Pancreas (tissue), 10 donors: Measurements from ENCODE around the gene SKOR2. TPM values are rescaled to one million over a fixed set of nuclear protein-coding genes. Genes with fewer than 3 reads are reported as not detected.

Experiments used
- ATAC-seq, 4 donors: fragments of 200-7000 bp; cut with Tn5 transposase; one replicate each; pipeline versions ENCODE4 v1.8.0 to v1.9.1; 2020; ENCODE audit warnings: mild to moderate bottlenecking in 4 of 4, moderate library complexity in 4 of 4
- DNase-seq, 6 donors: peaks; one replicate each; pipeline ENCODE4 v3.0.0-alpha.2; 2020
- FAIRE-seq: peaks from 2 replicates; lab custom pipeline; 2012; peaks lifted over from hg19 to GRCh38; lab: Jason Lieb, UNC
- H3K27ac ChIP-seq, 4 donors: fragments of 200-600 bp; sonication (generic); 1 replicate in 3 of 4; 2 replicates in 1 of 4; pipeline versions ENCODE4 v1.5.0 to v1.8.0; 2020
- H3K27me3 ChIP-seq, 4 donors: fragments of 200-600 bp; one replicate each; pipeline ENCODE4 v1.8.0; 2021
- H3K36me3 ChIP-seq, 3 donors: fragments of 200-600 bp; sonication (generic) in 1 of 3; one replicate each; pipeline versions ENCODE4 v1.5.0 to v1.8.0; 2020 to 2021
- H3K4me1 ChIP-seq, 3 donors: fragments of 200-600 bp; one replicate each; pipeline ENCODE4 v1.8.0; 2021
- H3K4me3 ChIP-seq, 4 donors: fragments of 200-600 bp; sonication (generic) in 2 of 4; one replicate each; pipeline versions ENCODE4 v1.5.0 to v1.8.0; 2020 to 2021
- H3K9me3 ChIP-seq, 4 donors: fragments of 200-600 bp; one replicate each; pipeline ENCODE4 v1.8.0; 2021
- CTCF ChIP-seq, 4 donors: fragments of 200-600 bp; sonication (generic) in 3 of 4; IDR thresholded peaks; one replicate each; pipeline versions ENCODE4 v1.5.0 to v1.8.0; 2021; ENCODE audit warnings: antibody characterized with exemption in 4 of 4
- whole genome bisulfite sequencing, 2 donors: extraction: QIAGEN DNeasy Blood & Tissue Kit; methylation state at CpG; one replicate each; pipeline ENCODE4 v1.1.7; 2013; 5-methylcytosine and 5-hydroxymethylcytosine counted together
- intact Hi-C, 3 donors: fragments of 100-400 bp; cut with DNase I; formaldehyde crosslinking; loops; one replicate each; pipeline versions ENCODE4 v1.11.1 to v1.14.2; 2022
- polyA plus RNA-seq, 2 donors: library from polyadenylated mRNA; stranded (reverse); fragments of 200-250 nt; gene quantifications; one replicate each; pipeline ENCODE4 v1.2.3, GENCODE V29; 2013
- total RNA-seq, 6 donors: library from RNA; stranded (reverse); fragmentation: NEBNext Ultra II Directional in 4 of 6; extraction: Animal tissue kit (Norgen Biotek cat#: 25700) in 4 of 6; gene quantifications; one replicate each; pipeline versions ENCODE4 v1.2.1 to v1.2.4, GENCODE V29; 2021 to 2023
- donor health status: healthy with polysubstance abuse.
- donor health status: DM: no; HTN: no; CAD: no; lungs with moderate emphysema.
- donor health status: DM: no; HTN: no; CAD: no.
- donor health status: control.
- donor health status: control.
- donor health status: Bipolar disorder and iron deficiency.
- donor health status: DM: yes; HTN: yes; CAD: no.
- donor health status: DM: no; HTN: no; CAD: no.
- donor health status: DM: no; HTN: no; CAD: no.
- donor health status: DM: yes; HTN: yes; CAD: no.

Gene SKOR2
- total and polyA plus RNA-seq, 8 donors: not detected

GRCh38 chr18:47263430-47264307 lies 12.2 kb upstream of the SKOR2 start:
- ATAC-seq (peak in 3 of 4 donors; percentile 20 to 44 (median 33)), FAIRE-seq (no peak), DNase-seq (peak in 2 of 6 donors; percentile 63 to 70)
- WGBS, 2 donors: 3% methylated on average over 65 to 69 of the region's 69 CpGs
- Histone ChIP-seq H3K27me3 (peaks cover 0 to 34% (median 12%) of the 10 kb centered on the region in 4 donors), H3K36me3 (no peaks in the 10 kb centered on the region), H3K9me3 (no peaks in the 10 kb centered on the region), H3K4me3 (peak overlapping the region in 2 of 4 donors; percentile 14 to 38), H3K4me1 (no peaks in the 10 kb centered on the region), H3K27ac (no peak overlapping the region)
- intact Hi-C loops: no loop called here
- TF ChIP-seq CTCF (IDR thresholded peaks at IDR 0.05): no peak

GRCh38 chr18:47263150-47263429 lies 11.6 kb upstream of the SKOR2 start:
- intact Hi-C loops: no loop called here
- DNase-seq: no peak

GRCh38 chr18:47262301-47263149 lies 11.1 kb upstream of the SKOR2 start:
- Histone ChIP-seq H3K27ac (no peak overlapping the region), H3K9me3 (no peaks in the 10 kb centered on the region), H3K36me3 (no peaks in the 10 kb centered on the region), H3K4me1 (no peaks in the 10 kb centered on the region), H3K4me3 (peak overlapping the region in 1 of 4 donors; percentile 38), H3K27me3 (peaks cover 0 to 39% (median 12%) of the 10 kb centered on the region in 4 donors)
- intact Hi-C loops: no loop called here
- WGBS, 2 donors: 7% methylated on average over 38 of the region's 38 CpGs
- no peak for TF ChIP-seq CTCF (IDR thresholded peaks at IDR 0.05)
- peak in 1 of 4 donors; percentile 15 for ATAC-seq
- no peak for FAIRE-seq
- peak in 1 of 6 donors; percentile 53 for DNase-seq

More at GRCh38 chr18:47263150-47263429, 11.6 kb upstream of the SKOR2 start:
- 4 to 6% methylated on average over 16 of the region's 16 CpGs for WGBS, 2 donors
- H3K9me3 ChIP-seq: no peaks in the 10 kb centered on the region
- no peak for TF ChIP-seq CTCF (IDR thresholded peaks at IDR 0.05)
- no peaks in the 10 kb centered on the region for H3K36me3 ChIP-seq
- H3K27me3 ChIP-seq: peaks cover 0 to 37% (median 12%) of the 10 kb centered on the region in 4 donors
- peak overlapping the region in 2 of 4 donors; percentile 14 to 38 for H3K4me3 ChIP-seq
- FAIRE-seq: no peak
- no peak overlapping the region for H3K27ac ChIP-seq
- H3K4me1 ChIP-seq: no peaks in the 10 kb centered on the region
- ATAC-seq: peak in 1 of 4 donors; percentile 11

GRCh38 chr18:47261902-47262300 lies 10.4 kb upstream of the SKOR2 start:
- intact Hi-C loops: no loop called here
- WGBS, 2 donors: 4 to 5% methylated on average over 19 of the region's 19 CpGs
- Histone ChIP-seq H3K27me3 (peaks cover 0 to 39% (median 12%) of the 10 kb centered on the region in 4 donors), H3K27ac (no peak overlapping the region), H3K9me3 (no peaks in the 10 kb centered on the region), H3K4me1 (no peaks in the 10 kb centered on the region), H3K36me3 (no peaks in the 10 kb centered on the region), H3K4me3 (no peak overlapping the region)
- peak in 1 of 6 donors; percentile 32 for DNase-seq
- ATAC-seq: no peak
- no peak for FAIRE-seq
- no peak for TF ChIP-seq CTCF (IDR thresholded peaks at IDR 0.05)
